ENCODE results near the gene STAT5A. TPM values are rescaled to one million over a fixed set of nuclear protein-coding genes. Genes with fewer than 3 reads are reported as not detected.
A peak's percentile ranks its signal among the peaks of the same experiment; 100 is the strongest.

STAT5A gene
- total RNA-seq, 1 donor from 2014 or later: 1.3 TPM

GRCh38 chr17:42271779-42272035 is 16.6 kb upstream of the STAT5A start:
- DNase-seq (ENCODE audit: low read depth): no peak

DNA sequence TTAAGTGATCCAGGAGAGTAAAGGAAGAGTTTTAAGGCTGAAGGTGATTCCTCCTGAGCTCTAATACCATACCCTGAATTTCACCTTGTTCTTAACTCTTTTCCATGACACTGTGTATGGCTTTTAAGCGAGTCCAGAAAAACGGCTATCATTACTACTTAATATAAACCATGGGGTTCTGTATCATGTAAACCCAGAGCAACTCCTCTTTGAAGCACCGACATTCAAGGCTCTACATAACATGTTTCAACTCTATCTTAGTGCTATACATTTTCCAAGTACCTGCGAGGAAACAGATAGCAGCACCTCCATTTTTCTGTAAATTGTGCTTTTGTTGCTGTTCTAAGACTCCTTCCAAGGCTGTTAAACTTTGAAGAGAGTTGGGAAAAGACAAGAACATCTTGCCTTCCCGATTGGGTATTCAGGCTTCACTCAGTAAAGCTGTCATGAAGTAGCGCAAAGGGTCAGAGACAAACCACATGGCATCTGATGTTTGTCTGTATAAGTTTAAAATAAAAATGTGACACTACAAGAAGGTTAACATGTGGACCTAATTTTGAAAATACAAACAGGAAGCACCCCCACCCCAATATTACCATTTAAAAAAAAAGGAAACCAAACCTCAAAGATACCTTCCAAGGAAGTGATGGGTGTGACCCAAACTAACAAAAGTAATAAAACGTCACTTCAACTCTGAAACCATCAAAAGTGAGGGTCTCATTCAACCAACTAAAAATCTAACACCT is 16.0 kb upstream of the STAT5A start:
- DNase-seq (ENCODE audit: low read depth): no peak
- TF ChIP-seq, protein P1, sequence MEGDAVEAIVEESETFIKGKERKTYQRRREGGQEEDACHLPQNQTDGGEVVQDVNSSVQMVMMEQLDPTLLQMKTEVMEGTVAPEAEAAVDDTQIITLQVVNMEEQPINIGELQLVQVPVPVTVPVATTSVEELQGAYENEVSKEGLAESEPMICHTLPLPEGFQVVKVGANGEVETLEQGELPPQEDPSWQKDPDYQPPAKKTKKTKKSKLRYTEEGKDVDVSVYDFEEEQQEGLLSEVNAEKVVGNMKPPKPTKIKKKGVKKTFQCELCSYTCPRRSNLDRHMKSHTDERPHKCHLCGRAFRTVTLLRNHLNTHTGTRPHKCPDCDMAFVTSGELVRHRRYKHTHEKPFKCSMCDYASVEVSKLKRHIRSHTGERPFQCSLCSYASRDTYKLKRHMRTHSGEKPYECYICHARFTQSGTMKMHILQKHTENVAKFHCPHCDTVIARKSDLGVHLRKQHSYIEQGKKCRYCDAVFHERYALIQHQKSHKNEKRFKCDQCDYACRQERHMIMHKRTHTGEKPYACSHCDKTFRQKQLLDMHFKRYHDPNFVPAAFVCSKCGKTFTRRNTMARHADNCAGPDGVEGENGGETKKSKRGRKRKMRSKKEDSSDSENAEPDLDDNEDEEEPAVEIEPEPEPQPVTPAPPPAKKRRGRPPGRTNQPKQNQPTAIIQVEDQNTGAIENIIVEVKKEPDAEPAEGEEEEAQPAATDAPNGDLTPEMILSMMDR (IDR thresholded peaks at IDR 0.05; ENCODE audit: insufficient read depth, low read length, severe bottlenecking): no peak

More at GRCh38 chr17:42271779-42272035, 16.6 kb upstream of the STAT5A start:
- Histone ChIP-seq H3K36me3 (ENCODE audit: control insufficient read depth, insufficient read depth, low read length) (no peaks in the 10 kb centered on the region), H3K4me3 (ENCODE audit: low read depth, low read length) (no peak overlapping the region), H3K27me3 (ENCODE audit: control insufficient read depth, insufficient read depth, low read length) (no peaks in the 10 kb centered on the region)
- TF ChIP-seq, protein P1 (IDR thresholded peaks at IDR 0.05; ENCODE audit: insufficient read depth, low read length, severe bottlenecking): no peak
- FAIRE-seq: no peak

GRCh38 chr17:42273474-42274252 is 14.6 kb upstream of the STAT5A start:
- TF ChIP-seq, protein P1 (IDR thresholded peaks at IDR 0.05; ENCODE audit: insufficient read depth, low read length, severe bottlenecking): no peak
- Histone ChIP-seq H3K36me3 (ENCODE audit: control insufficient read depth, insufficient read depth, low read length) (no peaks in the 10 kb centered on the region), H3K27me3 (ENCODE audit: control insufficient read depth, insufficient read depth, low read length) (no peaks in the 10 kb centered on the region), H3K4me3 (ENCODE audit: low read depth, low read length) (no peak overlapping the region)
- DNase-seq (ENCODE audit: low read depth) (no peak), FAIRE-seq (no peak)

More for the DNA sequence above, 16.0 kb upstream of the STAT5A start:
- Histone ChIP-seq H3K4me3 (ENCODE audit: low read depth, low read length) (no peak overlapping the region), H3K36me3 (ENCODE audit: control insufficient read depth, insufficient read depth, low read length) (no peaks in the 10 kb centered on the region), H3K27me3 (ENCODE audit: control insufficient read depth, insufficient read depth, low read length) (no peaks in the 10 kb centered on the region)
- no peak for FAIRE-seq

- FAIRE-seq (no peak), DNase-seq (ENCODE audit: low read depth) (no peak)
- TF ChIP-seq, protein P1 (IDR thresholded peaks at IDR 0.05; ENCODE audit: insufficient read depth, low read length, severe bottlenecking): no peak
- H3K27me3 ChIP-seq (ENCODE audit: control insufficient read depth, insufficient read depth, low read length): no peaks in the 10 kb centered on the region
- H3K36me3 ChIP-seq (ENCODE audit: control insufficient read depth, insufficient read depth, low read length): no peaks in the 10 kb centered on the region
- H3K4me3 ChIP-seq (ENCODE audit: low read depth, low read length): no peak overlapping the region
Observed at GRCh38 chr17:42274253-42274542, 14.1 kb upstream of the STAT5A start.

GRCh38 chr17:42274812-42275526 is 13.3 kb upstream of the STAT5A start:
- H3K27me3 ChIP-seq (ENCODE audit: control insufficient read depth, insufficient read depth, low read length): no peaks in the 10 kb centered on the region
- H3K36me3 ChIP-seq (ENCODE audit: control insufficient read depth, insufficient read depth, low read length): no peaks in the 10 kb centered on the region
- FAIRE-seq (no peak), DNase-seq (ENCODE audit: low read depth) (no peak)
- peak overlapping the region; percentile 64 for H3K4me3 ChIP-seq (ENCODE audit: low read depth, low read length)
- TF ChIP-seq, protein P1 (IDR thresholded peaks at IDR 0.05; ENCODE audit: insufficient read depth, low read length, severe bottlenecking): no peak

Measured in bronchial epithelial cell (primary cell).